GM06990 (cell line): ENCODE measurements around the gene AHNAK.
"Not testable (repeated sequence)": the region's sequence is repeated elsewhere in the genome, so short reads cannot be mapped to it uniquely, and the experiment has no call there.

Experiments used
- DNase-seq: peaks from one replicate; pipeline ENCODE4 v3.0.0-alpha.2; 2011; ENCODE audit not compliant: insufficient read length; ENCODE audit errors: extremely low read depth
- H3K27me3 ChIP-seq: replicated peaks from 2 replicates; pipeline ENCODE4 v1.6.0; 2011; ENCODE audit warnings: low read length; ENCODE audit not compliant: control insufficient read depth, insufficient read depth
- H3K36me3 ChIP-seq: 2 replicates; pipeline ENCODE4 v1.5.1; 2011; ENCODE audit warnings: low read length; ENCODE audit not compliant: control insufficient read depth, insufficient read depth
- H3K4me3 ChIP-seq: replicated peaks from 2 replicates; pipeline ENCODE4 v1.5.1; 2011; ENCODE audit warnings: low read depth, mild to moderate bottlenecking, control low read depth, low read length
- CTCF ChIP-seq: IDR thresholded peaks from 2 replicates; pipeline ENCODE4 v1.5.1; 2011; ENCODE audit warnings: low read length, control low read depth, mild to moderate bottlenecking, inconsistent platforms; ENCODE audit not compliant: insufficient read depth, poor library complexity, severe bottlenecking

AHNAK gene

DNA sequence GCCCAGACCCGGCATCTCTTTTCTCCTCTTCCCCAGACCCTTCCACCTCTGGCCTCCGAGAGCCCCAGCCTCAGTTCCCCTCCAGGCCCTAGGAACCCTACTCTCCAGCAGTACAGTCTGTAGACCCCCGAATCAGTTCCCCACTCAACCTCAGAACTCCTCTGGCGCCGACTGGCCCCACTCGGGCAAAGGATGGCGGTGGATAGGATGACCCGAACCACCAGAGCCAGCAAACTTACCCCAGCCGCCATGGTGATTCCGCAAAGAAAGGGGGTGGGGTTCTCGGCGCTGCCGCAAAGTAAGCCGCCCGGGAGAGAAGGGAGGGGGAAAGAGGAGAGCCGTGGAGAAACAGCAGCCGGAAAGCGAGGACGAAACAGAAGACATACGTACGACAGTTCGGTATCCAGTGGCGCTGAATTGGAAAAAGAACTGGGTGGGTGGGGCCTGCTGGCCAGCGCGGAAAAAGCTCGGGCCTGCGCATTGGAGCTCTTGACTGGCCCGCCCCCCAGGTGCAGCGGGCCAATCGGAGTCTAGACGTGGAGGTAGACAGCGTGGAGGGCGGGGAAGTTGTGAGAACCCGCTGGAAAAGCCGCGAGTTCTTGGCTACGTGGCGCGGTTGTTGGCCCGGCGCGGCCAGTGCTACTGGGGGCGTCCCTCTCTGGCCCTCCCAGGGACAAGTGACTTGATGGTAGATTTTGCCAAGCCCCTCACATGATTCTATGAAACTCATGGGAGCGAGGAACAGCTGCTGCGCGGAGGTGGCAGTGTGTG lies 27.2 kb upstream of the AHNAK start, which contains the start of gene EEF1G:
Gene EEF1G, minus strand, starts transcription at position 300 of the 771 bp plus-strand sequence. Its CDS starts 49 bp downstream, at position 251.
- H3K36me3 ChIP-seq = peaks cover 28% of the 10 kb centered on the region

GRCh38 chr11:62573006-62573591 lies 26.5 kb upstream of the AHNAK start:
- Histone ChIP-seq H3K27me3 (no peaks in the 10 kb centered on the region), H3K4me3 (peak overlapping the region; percentile 85), H3K36me3 (peaks cover 24% of the 10 kb centered on the region)
- DNase-seq = no peak
- TF ChIP-seq CTCF = no peak

More for the DNA sequence above, 27.2 kb upstream of the AHNAK start, which contains the start of gene EEF1G:
- H3K27me3 ChIP-seq = no peaks in the 10 kb centered on the region
- peak; percentile 99 for DNase-seq
- peak within 1 kb of the TSS; percentile 85 for H3K4me3 ChIP-seq
- no peak for TF ChIP-seq CTCF

- Histone ChIP-seq H3K4me3 (peak overlapping the region; percentile 85), H3K36me3 (peaks cover 24% of the 10 kb centered on the region), H3K27me3 (no peaks in the 10 kb centered on the region)
- TF ChIP-seq CTCF = no peak
- no peak for DNase-seq
These were observed 25.8 kb upstream of the AHNAK start for GRCh38 chr11:62572431-62572830.

DNA sequence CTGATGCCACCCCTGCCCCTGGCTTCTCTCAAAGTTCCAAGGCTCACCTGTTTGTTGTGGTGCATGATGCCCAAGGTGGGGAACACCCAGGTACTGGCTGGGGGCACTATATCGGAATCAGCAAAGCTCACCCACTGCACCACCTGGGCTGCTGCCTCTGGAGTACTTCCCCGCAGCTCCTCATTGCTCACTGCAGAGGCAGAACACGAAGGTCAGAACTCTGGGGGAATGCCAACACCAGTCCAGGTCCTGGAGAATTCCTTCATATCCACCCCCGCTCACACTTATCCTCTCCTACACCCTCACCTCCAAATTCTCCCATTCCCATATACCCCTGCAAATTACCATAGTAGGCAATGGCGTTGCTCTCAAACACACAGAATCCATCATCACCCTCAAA lies 24.9 kb upstream of the AHNAK start:
- H3K4me3 ChIP-seq = peak overlapping the region; percentile 85; the same call in 1 of the 2 replicates
- DNase-seq, H3K27me3 ChIP-seq: not testable (repeated sequence)
- H3K36me3 ChIP-seq = peaks cover 24% of the 10 kb centered on the region

DNA sequence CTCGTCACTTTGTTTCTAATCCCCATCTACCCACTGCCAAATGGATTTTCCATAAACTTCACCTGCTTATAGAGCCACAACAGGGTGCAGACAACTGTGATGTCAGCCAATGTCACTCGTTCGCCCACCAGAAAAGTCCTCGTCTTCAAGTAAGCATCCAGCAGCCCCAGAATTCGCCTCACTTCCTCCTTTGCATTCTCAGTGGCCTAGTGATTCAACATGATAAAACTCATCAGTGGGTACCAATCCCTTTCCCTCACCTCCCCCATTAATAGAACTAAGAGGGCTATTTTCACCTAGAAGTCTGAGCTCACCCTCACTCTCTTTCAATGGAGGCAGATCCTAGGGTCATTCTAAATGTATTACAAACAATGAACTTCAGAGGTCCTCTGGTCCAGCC lies 24.3 kb upstream of the AHNAK start:
- H3K36me3 ChIP-seq = peaks cover 28% of the 10 kb centered on the region
- H3K4me3 ChIP-seq, H3K27me3 ChIP-seq, DNase-seq: not testable (repeated sequence)

- no peak overlapping the region for H3K4me3 ChIP-seq
- no peak for TF ChIP-seq CTCF
- no peak for DNase-seq
- H3K36me3 ChIP-seq = peaks cover 31% of the 10 kb centered on the region
- no peaks in the 10 kb centered on the region for H3K27me3 ChIP-seq
These were observed 23.0 kb upstream of the AHNAK start for GRCh38 chr11:62569611-62570010.
